MM.1S (cell line): ENCODE data around the gene PCP2.

Experiments used
- DNase-seq: peaks from one replicate; pipeline ENCODE4 v3.0.0-alpha.2; 2015
- H2AFZ ChIP-seq: fragments of 300-600 bp; sonication (generic); 2 replicates; pipeline ENCODE4 v1.6.0; 2016; ENCODE audit warnings: antibody characterized with exemption, low read length
- H3F3A ChIP-seq: fragments of 300-600 bp; sonication (generic); 2 replicates; pipeline ENCODE4 v1.6.1; 2016; ENCODE audit warnings: mild to moderate bottlenecking, antibody characterized with exemption, low read length, moderate library complexity, mixed read lengths; ENCODE audit not compliant: insufficient read depth
- H3K27ac ChIP-seq: fragments of 300-600 bp; sonication (generic); 2 replicates; pipeline ENCODE4 v1.5.1; 2016; ENCODE audit warnings: mild to moderate bottlenecking, low read length
- H3K27me3 ChIP-seq: fragments of 300-600 bp; sonication (generic); replicated peaks from 2 replicates; pipeline ENCODE4 v1.6.0; 2016; ENCODE audit warnings: low read length; ENCODE audit not compliant: insufficient read depth
- H3K36me3 ChIP-seq: fragments of 300-600 bp; sonication (generic); replicated peaks from 2 replicates; pipeline ENCODE4 v1.6.1; 2016; ENCODE audit warnings: mild to moderate bottlenecking, low read length, mixed read lengths; ENCODE audit not compliant: insufficient read depth
- H3K4me1 ChIP-seq: fragments of 300-600 bp; sonication (generic); 2 replicates; pipeline ENCODE4 v1.6.1; 2016; ENCODE audit warnings: low read length, mixed read lengths
- H3K4me2 ChIP-seq: fragments of 300-600 bp; sonication (generic); 2 replicates; pipeline ENCODE4 v1.6.0; 2016; ENCODE audit warnings: low read depth, low read length
- H3K4me3 ChIP-seq: fragments of 300-600 bp; sonication (generic); 2 replicates; pipeline ENCODE4 v1.5.1; 2016; ENCODE audit warnings: low read length, mixed read lengths
- H3K79me2 ChIP-seq: fragments of 300-600 bp; sonication (generic); 2 replicates; pipeline ENCODE4 v1.6.1; 2016; ENCODE audit warnings: mixed run types, low read length, mixed read lengths
- H3K9ac ChIP-seq: fragments of 300-600 bp; sonication (generic); 2 replicates; pipeline ENCODE4 v1.6.1; 2016; ENCODE audit warnings: low read length, mixed read lengths
- H3K9me2 ChIP-seq: fragments of 300-600 bp; sonication (generic); replicated peaks from 2 replicates; pipeline ENCODE4 v1.6.1; 2016; ENCODE audit warnings: mild to moderate bottlenecking, low read length, mixed read lengths; ENCODE audit not compliant: insufficient read depth
- H3K9me3 ChIP-seq: fragments of 300-600 bp; sonication (generic); replicated peaks from 2 replicates; pipeline ENCODE4 v1.6.1; 2016; ENCODE audit warnings: mild to moderate bottlenecking, low read length, mixed read lengths; ENCODE audit not compliant: insufficient read depth
- H4K20me1 ChIP-seq: fragments of 300-600 bp; sonication (generic); 2 replicates; pipeline ENCODE4 v1.6.1; 2016; ENCODE audit warnings: mild to moderate bottlenecking, low read length, moderate library complexity, mixed read lengths; ENCODE audit not compliant: insufficient read depth
- CTCF ChIP-seq: fragments of 300-600 bp; sonication (generic); IDR thresholded peaks from 2 replicates; pipeline ENCODE4 v1.5.1; 2016; ENCODE audit warnings: antibody characterized with exemption, low read length, mixed read lengths
- EZH2 ChIP-seq: fragments of 300-600 bp; sonication (generic); optimal IDR thresholded peaks from 2 replicates; pipeline ENCODE3; 2017; ENCODE audit warnings: low read depth, mild to moderate bottlenecking, antibody characterized with exemption, low read length, mixed read lengths
- EZH2phosphoT487 ChIP-seq: fragments of 300-600 bp; sonication (generic); IDR thresholded peaks from 2 replicates; pipeline ENCODE4 v1.6.1; 2018; ENCODE audit warnings: antibody characterized with exemption, low read length

Gene PCP2

GRCh38 chr19:7663706-7664105, 30.2 kb upstream of the PCP2 start:
- no peak for DNase-seq
- peaks cover 86% of the 10 kb centered on the region for H3K27me3 ChIP-seq

GRCh38 chr19:7662657-7663056, 29.1 kb upstream of the PCP2 start:
- Histone ChIP-seq H2AFZ (no peak overlapping the region), H3K79me2 (no peaks in the 10 kb centered on the region), H3K36me3 (no peaks in the 10 kb centered on the region), H3K27ac (no peak overlapping the region), H3K4me1 (no peaks in the 10 kb centered on the region), H3K9me2 (no peaks in the 10 kb centered on the region), H3K4me3 (no peak overlapping the region), H3K9ac (no peak overlapping the region), H3K4me2 (no peak overlapping the region), H3F3A (no peaks in the 10 kb centered on the region), H3K9me3 (no peaks in the 10 kb centered on the region), H4K20me1 (no peaks in the 10 kb centered on the region), H3K27me3 (peaks cover 76% of the 10 kb centered on the region)
- TF ChIP-seq EZH2 (no peak), CTCF (no peak), EZH2phosphoT487 (no peak)
- DNase-seq: no peak

More at GRCh38 chr19:7663706-7664105, 30.2 kb upstream of the PCP2 start:
- Histone ChIP-seq H3K9me3 (no peaks in the 10 kb centered on the region), H3K4me1 (no peaks in the 10 kb centered on the region), H3K9me2 (no peaks in the 10 kb centered on the region), H3K4me2 (no peak overlapping the region), H2AFZ (no peak overlapping the region), H3K36me3 (no peaks in the 10 kb centered on the region), H3K79me2 (no peaks in the 10 kb centered on the region), H4K20me1 (no peaks in the 10 kb centered on the region), H3K9ac (no peak overlapping the region), H3K27ac (no peak overlapping the region), H3K4me3 (no peak overlapping the region), H3F3A (no peaks in the 10 kb centered on the region)
- TF ChIP-seq EZH2 (no peak), CTCF (no peak), EZH2phosphoT487 (no peak)

- Histone ChIP-seq H3K36me3 (no peaks in the 10 kb centered on the region), H3K9me2 (no peaks in the 10 kb centered on the region), H3K27me3 (peaks cover 82% of the 10 kb centered on the region), H3K27ac (no peak overlapping the region), H3K4me2 (no peak overlapping the region), H4K20me1 (no peaks in the 10 kb centered on the region), H3K4me3 (no peak overlapping the region), H3K9me3 (no peaks in the 10 kb centered on the region), H3K9ac (no peak overlapping the region), H3K4me1 (no peaks in the 10 kb centered on the region), H3F3A (no peaks in the 10 kb centered on the region), H3K79me2 (no peaks in the 10 kb centered on the region), H2AFZ (no peak overlapping the region)
- no peak for DNase-seq
- TF ChIP-seq CTCF (no peak), EZH2 (no peak), EZH2phosphoT487 (no peak)
Measured at GRCh38 chr19:7661744-7662538, 28.4 kb upstream of the PCP2 start.
